HuH-7.5 (cell line): ENCODE results near the gene ZC3H15.
A peak's percentile ranks its signal among the peaks of the same experiment; 100 is the strongest.
"Not testable (repeated sequence)": the region's sequence is repeated elsewhere in the genome, so short reads cannot be mapped to it uniquely, and the experiment has no call there.

ENCODE experiments used
- DNase-seq: peaks from one replicate; pipeline ENCODE4 v3.0.0; 2011; ENCODE audit warnings: low spot score

The ZC3H15 gene

DNA sequence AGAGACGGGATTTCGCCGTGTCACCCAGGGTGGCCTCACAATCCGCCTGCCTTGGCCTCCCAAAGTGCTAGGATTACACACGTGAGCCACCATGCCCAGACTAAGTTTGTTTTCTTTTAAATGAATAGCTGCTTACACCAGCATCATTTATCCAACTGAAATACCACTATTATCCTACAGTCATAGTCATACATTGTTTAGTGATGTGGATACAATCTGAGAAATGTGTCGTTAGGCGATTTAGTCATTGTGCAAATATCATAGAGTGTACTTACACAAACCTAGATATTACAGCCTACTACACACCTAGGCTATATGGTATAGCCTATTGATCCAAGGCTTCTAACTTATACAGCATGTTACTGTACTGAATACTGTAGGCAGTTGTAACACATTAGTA, 10.3 kb downstream of the ZC3H15 start:
- no peak for DNase-seq

DNA sequence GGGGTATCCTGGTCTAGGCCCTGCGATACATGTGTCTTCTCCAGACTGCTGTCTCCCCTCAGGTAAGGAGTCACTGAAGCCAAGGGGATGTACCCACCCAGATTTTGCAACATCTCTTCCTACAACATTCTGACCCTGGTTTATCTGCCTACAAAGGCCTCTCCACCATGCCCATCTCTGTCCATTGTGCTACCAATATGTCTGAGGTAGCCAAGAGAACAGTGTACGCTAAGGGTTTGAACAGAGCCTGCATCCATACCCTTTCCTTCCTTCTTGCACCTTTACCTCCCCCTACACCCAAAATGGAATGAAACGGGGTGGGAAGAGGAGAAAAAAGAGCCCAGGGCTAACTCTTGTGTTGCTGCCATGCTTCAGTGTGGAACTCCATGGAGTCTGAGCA, 11.9 kb downstream of the ZC3H15 start:
- DNase-seq = no peak

DNA sequence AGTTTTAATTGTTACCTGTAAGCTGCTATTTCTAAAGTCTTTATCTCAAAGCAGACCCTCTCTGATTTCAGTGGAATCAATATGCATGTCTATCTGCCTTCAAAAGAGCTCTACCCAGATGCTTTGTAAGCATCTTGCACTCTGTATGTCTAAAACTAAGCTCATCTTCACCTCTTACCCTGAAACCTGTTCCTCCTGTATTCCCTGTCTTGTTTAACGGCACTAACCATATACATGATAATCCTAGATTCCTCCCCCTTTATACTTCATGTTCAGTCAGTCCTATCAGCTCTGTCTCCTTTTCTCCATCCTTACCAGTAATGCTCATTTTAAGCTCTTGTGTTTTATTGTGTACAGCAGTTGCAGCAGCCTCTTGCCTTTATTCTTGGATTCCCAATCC, 12.8 kb downstream of the ZC3H15 start:
- no peak for DNase-seq

DNA sequence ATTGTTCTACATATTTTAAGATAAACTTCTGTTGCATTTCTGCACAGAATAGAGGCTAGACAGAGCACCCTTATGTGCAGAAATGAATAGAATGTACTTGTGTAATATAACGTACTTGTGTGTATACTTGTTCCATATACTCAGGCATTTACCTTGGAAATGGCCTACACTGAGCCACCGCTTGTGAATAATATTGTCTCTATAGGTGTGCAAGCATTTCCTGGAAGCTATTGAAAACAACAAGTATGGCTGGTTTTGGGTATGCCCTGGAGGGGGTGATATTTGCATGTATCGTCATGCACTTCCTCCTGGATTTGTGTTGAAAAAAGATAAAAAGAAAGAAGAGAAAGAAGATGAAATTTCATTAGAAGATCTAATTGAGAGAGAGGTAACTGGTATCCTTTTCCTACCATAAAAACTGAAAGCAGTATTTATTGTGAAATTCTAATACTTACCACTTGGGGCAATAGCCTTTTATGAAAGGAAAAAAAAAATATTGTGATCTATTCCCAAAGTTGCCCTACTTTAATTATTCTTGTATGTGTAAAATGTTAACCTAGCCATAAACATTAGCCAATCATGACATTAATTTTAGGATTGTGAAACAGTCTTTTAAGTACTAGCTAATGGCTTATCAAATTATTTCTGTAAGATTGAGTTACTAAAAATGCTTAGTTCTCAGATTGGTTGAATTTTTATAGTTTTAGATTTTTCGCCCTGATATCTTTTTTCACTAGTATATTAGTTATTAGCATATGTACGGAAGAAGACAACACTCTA, 18.0 kb downstream of the ZC3H15 start:
- no peak for DNase-seq

DNA sequence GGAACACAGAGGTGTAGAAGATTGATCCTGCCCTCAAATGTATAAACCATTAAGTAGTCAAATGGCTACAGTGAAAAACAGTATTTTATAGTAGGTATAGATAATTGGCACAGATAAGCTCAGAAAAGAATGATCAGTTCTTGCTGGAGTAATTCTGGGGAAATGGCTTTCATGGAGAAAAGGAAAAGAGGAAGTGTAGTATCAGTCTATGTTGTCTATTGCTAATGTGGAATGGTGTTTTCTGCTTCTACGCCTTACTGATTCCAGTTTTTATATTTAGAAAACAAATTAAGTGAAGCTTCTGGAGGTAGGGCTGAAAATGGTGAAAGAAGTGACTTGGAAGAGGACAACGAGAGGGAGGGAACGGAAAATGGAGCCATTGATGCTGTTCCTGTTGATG, 22.2 kb downstream of the ZC3H15 start:
- DNase-seq = no peak

DNA sequence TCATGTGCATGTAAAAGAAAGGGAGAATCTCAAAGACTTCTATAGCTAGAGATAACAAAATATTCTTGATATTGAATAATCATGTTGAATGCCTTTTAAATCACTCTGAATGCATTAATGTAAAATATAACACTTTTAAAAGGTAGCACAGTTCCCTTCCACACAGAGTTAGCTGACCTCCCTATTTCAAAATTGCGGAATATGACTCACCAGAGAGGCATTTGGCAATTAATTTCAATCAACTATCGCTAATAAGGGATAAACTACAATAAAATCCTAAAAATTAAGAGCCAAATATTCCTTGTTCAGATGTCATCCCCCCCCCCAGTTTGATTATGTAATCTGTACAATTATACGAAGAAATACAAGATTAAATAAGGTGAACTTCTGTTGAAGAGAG, 29.3 kb downstream of the ZC3H15 start:
- no peak for DNase-seq

DNA sequence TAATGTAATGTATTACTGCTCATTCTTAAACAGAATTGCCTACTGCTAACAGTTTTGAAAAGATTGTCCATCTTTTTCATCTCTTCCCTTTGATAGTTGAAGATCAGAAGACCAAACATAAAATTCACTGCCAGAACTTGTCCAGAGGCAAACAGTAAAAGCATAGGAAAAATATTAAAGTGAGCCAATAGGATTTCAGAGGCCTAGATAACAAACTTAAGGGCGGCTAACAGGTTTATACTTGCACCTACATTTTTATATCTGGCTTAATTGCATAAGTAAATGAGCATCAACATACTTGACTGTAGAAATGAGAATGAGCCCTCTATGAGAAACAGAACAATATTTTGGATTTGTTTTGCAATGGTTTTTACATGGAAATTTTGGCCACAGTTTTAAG, 30.3 kb downstream of the ZC3H15 start:
- DNase-seq = no peak

DNA sequence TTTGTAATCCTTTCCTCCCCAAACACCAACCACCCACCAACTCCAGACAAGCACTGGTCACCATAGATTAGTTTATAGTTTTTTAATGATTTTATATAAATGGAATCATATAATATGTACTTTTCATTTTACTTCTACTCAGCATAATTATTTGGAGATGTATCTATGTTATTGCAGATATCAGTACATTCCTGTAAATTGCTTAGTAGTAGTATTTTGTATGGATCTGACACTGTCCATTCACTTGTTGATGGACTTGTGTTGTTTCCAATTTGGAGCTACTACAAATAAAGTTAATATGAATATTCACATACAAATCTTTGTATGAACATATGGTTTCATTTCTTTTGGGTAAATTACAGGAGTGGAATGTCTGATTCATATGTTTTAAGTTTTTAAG, 31.0 kb downstream of the ZC3H15 start:
- DNase-seq = no peak

DNA sequence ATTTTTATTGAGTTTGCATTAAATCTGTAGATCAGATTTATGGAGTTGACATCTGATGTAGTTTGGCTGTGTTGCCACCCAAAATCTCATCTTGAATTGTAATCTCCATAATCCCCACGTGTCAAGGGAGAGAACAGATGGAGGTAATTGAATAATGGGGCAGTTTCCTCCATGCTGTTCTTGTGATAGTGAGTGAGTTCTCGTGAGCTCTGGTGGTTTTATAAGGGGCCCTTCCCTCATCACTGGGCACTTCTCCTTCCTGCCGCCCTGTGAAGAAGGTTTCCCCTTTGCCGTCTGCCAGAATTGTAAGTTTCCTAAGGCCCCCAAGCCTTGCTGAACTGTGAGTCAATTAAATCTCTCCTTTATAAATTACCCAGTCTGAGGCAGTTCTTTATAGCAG, 32.2 kb downstream of the ZC3H15 start:
- no peak for DNase-seq

DNA sequence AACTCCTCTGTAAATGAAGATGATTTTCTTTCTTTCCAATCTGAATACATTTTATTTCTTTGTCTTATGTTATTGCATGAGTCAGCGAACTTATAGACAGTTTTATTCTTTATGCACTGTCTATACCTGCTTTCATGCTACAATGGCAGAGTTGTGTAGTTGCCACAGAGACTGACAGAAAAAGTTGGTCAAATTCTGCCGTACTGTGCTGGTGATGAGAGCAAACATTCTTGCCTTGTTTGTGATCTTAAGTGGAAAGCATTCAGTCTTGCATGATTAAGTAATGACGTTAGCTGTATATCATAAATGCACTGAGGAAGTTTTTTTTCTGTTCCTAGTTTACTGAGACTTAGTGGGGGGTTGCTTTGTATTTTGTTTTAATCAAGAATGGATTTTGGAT, 32.9 kb downstream of the ZC3H15 start:
- no peak for DNase-seq

DNA sequence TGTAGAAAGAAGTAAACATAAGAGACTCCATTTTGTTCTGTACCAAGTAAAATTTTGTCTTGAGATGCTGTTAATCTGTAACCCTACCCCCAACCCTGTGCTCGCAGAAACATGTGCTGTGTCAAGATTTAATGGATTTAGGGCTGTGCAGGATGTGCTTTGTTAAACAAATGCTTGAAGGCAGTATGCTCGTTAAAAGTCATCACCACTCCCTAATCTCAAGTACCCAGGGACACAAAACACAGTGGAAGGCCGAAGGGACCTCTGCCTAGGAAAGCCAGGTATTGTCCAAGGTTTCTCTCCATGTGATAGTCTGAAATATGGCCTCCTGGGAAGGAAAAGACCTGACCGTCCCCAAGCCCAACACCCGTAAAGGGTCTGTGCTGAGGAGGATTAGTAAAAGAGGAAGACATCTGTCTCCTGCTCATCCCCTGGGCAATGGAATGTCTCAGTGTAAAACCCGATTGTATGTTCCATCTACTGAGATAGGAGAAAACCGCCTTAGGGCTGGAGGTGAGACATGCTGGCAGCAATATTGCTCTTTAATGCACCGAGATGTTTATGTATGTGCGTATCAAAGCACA, 35.6 kb downstream of the ZC3H15 start:
- not testable (repeated sequence) for DNase-seq

DNA sequence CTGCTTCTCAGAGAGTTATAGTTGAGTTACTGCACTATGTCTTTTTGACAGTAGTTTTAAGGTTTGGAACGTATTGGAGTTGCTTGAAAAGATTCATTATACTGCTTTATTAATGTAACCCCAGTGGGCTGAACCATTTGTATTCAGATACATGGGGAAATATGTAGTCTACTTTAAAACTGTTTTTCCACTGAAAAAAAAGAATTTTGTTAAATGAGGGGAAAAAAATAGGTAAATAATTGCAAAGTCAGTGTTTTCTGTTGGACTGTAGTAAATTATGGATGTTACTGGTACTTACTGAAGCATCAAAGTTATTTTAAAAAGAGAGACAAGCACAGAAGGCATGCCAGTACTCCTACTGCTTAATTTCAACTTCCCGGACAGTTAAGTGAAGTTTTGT, 36.4 kb downstream of the ZC3H15 start:
- DNase-seq = no peak

DNA sequence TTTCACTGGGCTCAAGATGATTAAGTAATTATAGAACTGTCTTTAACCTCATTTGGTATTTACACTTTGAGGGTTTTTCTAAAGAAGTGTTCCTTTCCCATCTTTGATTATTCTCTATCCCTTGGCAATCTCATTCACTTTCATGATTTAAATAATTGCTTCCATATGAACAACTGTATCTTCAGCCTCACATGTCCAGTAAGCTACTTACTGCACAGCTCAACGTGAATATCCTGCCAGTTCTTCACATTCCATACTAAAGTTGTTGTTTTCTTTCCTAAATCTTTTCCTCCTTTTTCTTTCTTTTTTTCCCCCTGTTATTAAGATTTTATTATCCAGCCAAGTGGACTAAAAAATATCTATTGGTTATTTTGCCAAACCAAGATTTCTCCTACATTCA, 37.7 kb downstream of the ZC3H15 start:
- no peak for DNase-seq

DNA sequence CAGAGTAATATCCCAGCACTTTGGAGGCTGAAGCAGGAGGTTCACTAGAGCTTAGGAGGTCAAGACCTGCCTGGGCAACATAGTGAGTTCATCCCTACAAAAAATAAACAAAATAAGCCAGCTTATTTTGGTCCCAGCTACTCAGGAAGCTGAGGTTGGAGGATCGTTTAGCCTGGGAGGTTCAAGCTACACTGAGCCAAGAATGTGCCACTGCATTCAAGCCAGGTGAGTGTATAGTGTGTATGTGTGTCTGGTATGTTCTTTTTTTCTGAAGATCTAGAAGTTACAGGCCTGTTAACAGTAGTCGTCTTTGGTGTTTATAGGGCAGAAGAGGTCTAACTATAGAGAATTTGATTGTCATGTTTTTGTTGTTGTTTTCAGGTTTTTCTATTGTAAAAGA, 40.2 kb downstream of the ZC3H15 start:
- DNase-seq = no peak

DNA sequence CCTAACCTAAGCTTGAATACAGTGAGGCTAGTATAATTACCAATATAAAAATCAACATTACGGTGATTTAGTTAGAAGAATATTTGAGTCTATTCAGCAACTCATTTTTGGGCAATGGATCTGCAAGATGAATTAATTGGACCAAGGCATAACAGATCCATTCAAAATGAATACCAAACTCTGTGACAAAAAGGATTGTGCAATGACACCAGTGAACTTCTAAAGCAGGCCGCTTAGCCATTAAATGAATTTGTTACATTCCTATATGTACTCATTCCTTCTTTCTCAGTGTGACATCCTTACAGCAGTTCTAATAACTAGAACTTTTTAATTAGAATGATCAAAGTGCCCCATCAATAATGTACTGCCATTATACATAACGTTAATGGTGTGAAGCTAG, 44.3 kb downstream of the ZC3H15 start:
- DNase-seq = no peak

DNA sequence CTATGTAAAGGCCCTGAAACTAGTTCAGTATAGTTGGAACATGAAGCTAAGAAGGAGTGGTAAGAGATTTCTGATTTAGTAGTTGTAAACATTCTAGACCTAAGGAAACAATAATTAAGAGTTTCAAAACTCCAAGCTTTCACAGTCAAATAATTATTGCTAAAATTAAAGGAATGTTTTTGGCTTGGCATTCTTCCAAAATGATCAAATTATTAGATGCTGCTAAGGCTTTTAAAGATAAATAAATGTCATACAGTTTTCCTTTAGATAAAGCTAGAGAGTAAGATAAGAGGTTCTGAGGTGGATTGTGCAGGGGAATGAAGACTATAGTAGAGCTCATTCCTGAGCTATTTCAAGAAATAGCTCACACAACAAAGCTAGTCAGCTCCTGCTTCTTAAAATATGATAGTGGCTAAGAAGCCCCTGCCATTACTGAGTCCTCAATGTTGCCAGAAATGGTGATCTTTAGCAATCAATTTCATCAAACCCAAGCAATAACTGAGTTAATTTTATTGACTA, 45.3 kb downstream of the ZC3H15 start:
- no peak for DNase-seq

DNA sequence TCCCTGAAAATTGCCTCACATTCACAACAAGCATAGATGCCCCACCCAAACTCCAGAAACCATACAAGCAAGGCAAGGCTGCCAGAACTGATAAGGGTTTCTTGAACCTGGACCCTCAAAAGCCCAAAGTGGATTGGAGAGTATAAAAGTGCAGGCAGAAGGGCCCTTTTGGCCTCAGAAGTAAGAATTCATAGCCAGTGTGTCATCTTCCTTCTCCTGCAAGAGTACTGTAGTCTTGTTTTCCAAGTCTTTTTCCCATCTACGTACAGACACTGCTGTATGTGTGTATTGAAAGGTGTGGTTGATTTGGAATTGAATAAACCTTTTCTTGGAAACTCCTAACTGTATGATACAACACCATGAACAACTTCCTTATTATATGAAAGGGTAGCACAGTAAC, 46.8 kb downstream of the ZC3H15 start:
- DNase-seq = no peak

DNA sequence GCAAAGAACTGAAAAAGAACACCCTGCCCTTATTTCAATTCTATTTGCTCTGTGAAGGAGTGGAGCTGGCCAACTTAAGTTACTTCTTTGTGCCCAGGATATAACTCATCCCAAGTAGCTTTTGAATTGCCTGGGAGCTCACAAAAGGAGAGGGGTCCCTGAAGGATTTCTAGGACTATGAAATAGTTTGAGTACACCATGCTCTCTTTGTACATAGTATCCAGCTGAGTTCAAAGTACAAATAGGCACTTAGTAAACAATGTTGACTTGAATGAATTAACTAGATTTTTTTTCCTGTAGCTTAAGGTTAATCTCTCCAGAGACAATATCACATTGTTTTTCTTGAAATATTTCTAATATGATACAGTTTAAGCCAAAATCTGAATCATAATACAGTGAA, 47.7 kb downstream of the ZC3H15 start:
- DNase-seq = peak; percentile 16

DNA sequence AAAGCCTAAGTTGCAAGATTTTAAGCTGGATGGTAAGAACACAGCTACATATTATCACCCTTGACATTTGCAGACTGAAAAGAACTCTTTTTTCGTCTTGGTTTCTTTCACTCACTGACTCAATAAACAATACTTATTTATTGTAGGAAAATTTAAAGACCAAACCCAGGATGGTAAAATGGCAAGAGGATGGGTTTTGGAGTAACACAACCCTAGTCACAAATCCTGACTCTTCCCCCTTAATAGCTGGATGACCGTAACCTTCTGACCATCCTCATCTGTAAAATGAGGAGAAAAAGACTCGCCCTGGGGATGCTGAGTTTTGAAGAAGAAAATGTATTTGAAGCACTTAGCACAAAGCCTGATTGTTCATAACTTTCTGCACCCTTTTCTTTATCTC, 48.3 kb downstream of the ZC3H15 start:
- DNase-seq = no peak

DNA sequence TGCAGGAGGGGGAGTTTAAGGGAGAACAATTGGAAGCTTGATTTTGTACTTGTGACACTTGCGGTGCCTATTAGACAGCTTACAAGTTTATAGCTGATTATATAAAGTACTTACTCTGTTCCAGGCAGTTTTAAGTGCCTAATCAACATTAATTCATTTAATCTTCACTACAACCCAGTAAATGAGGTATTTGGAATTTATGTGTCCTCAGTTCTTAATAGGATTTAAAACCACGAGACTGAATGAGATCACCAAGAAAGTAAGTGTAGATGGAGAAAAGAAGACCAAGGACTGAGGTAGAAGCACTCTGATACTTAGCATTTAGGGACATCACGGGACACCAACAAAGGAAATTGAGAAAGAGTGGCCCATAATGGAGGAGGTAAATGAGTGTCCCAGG, 49.8 kb downstream of the ZC3H15 start:
- DNase-seq = no peak

DNA sequence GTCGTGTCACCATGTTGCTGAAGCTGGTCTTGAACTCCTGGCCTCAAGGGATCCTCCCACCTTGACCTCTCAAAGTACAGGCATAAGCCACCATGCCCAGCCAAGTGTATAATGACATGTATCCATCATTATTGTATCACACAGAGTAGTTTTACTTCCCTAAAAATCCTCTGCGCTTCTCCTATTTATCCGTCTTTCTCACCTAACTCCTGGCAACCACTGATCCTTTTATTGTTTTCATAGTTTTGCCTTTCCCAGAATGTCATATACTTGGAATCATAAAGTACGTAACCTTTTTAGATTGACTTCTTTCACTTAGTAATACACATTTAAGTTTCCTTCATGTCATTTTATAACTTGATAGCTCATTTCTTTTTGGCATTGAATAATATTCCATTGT, 51.0 kb downstream of the ZC3H15 start:
- DNase-seq = no peak

DNA sequence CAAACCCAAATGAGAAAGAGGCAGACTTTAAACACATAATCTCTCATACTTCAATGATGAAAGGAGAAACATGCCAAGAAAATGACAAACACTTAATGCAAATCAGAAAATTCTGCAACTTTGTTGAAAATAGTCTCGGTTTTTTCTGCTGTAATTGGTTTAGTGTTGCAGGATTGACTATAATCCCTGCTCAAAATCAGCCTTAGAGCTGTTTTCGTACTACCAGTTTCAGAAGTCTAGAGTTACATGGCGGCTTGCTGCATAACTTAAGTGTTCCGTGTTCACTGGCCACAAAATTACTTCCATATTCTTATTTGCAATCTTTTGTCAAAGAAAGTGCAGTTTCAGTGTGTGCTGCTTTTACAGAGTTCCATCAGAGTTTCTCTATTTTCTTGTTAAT, 54.9 kb downstream of the ZC3H15 start:
- DNase-seq = no peak

DNA sequence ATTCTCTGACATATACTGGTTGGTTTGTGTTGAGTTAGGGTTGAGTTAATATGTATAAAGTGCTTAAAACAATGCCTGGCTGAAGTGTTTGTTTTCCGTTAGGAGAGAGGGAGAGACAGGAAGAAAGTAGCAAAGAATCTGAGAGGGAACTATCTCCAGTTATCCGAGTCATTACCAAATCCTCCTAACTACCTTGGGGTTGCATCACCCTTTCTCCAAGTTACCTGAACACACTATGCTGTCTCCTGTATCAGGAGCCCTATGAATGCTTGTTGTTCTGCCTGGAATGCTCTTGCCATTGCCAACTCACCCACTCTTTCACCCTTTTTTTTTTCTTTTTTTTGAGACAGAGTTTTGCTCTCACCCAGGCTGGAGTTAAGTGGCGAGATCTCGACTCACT, 55.9 kb downstream of the ZC3H15 start:
- DNase-seq = no peak

DNA sequence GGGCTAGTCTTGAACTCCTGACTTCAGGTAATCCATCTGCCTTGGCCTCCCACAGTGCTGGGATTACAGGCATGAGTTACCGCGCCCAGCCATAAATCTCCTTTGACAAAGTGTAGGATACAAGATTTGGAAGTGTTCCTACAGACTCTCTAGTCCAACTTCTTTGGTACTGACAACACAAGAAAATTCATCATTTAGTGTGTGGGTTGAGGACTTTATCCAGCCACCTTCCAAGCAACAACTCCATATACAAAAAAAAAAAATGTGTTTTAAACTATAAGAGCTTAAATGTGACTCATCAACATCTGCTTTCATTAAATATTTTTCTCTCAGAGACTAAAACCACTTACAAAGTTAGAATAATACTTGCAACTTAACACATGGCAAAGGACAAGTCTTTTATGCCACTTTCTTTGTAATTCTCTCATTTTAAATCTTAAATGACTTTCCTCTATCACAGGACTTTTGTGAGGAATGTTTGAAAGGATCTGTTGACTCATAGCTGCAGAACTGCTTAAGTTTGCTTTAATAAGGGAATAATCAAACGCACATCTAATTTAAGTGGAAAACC, 57.6 kb downstream of the ZC3H15 start:
- no peak for DNase-seq
